DMS 273 treated with DMSO at 0.1 percent for 48 hours (cell line): ENCODE data around the gene TEAD3.

Experiments used
- DNase-seq: peaks from one replicate; lab custom pipeline; 2025; lab: John Stamatoyannopoulos, UW

TEAD3 gene

DNA sequence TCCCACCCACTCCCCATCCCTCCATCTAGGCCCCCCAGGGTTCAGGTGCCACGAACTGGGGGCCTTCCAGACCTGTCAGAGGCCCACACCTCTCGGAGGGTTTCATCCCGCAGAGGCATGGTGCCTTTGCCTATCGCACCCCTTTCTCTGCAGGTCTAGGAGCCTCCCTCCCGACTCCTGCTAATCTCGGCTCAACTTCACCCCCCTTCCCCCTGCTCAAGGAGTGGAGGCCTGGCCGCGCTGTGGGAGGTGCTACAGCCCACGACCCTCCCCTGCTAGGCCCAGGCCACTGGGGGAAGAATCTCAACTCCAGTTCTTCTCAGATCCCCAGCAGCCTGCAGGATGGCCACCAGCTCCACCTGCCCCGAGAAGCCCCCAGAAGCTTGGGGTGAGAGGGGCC lies 15.9 kb upstream of the TEAD3 start, which contains the start of gene TULP1:
TULP1 (minus strand) TSS at position 157 of the 400 bp plus-strand sequence; CDS start at position 119, 38 bp downstream.
- no peak for DNase-seq

DNA sequence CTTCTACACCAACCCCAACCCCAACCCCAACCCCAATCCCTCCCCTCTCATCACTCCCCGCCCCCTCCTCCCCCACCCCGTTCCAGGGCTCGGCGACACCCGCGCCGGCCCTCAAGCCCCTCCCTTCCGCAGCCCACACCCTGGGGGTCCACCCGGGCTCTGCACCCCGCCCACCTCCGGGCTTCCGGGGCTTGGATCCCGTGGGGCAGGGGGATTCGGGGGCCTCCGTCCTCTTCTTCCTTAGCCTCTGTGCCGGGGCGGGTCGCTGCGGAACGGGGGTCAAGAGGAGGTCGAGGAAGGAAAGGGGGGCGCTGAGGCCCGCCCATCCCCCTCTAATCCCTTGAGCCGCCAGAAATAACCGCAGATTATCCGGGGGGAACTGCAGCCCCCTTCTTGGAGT lies 15.1 kb upstream of the TEAD3 start:
- DNase-seq = no peak

DNA sequence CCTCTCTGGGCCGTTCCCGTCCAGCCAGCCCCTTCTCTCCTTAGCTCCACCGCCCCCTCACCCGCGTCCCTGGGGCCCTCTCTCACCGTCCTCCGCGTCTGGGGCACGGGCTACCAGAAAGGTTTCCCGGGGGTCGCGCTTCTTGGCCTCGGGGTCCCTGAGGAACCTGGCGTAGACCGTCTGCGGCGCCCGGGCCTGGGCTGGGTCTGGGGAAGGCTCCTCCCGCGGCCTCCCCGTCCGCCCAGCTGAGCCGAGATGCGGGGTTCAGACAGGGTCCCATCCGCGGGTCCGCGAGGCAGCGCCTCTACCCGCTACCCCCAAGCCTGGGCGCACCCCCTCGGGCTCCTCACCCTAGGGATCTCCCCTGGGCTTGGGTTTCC lies 14.7 kb upstream of the TEAD3 start:
- no peak for DNase-seq

DNA sequence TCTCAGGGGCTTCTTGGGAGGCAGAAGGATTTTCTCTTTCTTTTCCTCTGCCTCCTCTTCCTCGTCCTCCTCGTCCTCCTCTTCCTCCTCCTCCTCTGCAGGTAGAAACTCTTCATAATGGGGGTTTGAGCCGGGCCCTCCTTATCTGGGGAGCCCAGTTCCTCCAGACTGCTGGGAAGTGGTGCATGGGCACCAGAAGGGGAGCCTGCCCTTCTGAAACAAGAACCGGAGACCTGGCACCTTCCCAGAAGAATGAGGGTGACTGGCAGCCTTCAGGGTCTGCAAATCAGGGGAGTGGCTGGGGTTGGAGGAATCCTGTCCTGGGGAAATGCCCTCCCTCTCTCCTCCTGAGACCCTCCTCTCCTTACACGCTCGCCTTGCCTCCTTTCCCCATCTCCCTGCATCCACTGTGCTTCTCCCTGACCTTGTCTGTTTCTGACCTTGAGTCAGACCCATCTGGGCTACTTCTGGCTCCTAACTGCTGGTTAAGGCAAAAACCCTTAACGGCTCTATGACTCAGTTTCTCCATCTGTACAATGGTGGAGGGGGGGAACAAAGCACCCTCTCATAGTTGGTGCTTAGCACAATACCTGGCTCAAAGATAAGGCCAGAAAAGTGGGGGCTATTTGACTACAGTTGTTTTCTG lies 14.2 kb upstream of the TEAD3 start:
- DNase-seq = no peak

DNA sequence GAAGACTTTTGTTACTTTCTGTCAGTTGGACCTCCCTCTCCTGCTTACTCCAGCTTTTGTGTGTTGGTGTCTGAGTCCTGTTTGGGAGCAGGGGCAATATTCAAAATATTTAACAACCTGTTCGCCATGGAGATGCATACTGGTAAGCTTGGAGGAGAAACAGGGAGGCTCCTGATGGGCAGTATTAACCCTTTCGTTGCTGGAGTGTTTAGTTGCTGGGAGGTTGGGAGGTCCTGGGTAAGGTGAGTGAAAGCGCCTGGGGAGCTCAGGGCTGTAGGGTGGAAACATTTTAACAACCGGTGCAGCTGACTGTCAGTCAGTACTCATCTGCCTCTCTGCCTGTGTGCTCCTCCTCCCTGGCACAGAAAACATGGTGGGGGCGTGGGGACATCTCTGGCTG lies 11.7 kb upstream of the TEAD3 start:
- DNase-seq = no peak

DNA sequence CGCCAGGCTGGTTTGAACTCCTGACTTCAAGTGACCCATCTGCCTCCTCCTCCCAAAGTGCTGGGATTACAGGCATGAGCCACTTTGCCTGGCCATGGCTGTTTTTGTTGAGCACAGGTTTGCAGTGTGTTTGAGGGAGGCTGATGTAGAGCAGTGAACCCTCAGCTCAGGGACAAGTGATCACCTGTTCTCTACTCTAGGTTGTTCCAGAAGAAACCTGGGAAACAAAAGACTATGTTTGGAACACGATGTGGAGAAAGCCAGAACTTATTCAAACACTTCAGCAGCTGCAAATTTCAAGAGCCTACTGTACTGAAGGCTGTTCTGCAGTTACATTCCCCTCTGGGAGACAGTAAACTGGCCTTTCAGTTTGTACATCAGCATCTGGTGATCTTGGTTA lies 11.1 kb upstream of the TEAD3 start:
- DNase-seq = no peak

DNA sequence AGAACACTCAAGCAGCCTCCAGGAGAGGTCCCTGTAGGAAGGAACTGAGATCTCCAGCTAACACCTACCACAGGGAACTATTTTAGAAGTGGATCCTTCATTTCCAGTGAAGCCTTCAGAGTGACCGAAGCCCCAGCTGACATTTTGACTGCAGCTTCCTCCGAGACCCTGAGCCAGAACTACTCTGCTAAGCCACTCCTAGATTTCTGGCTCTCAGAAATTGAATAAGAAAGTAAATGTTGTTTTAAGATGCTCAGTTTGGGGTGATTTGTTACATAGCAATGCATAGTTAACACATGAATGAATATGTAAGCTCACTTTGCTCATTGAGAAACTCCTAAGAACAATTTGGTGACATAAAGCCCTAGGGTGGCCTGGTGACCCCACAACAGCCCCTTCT lies 10.3 kb upstream of the TEAD3 start:
- no peak for DNase-seq

DNA sequence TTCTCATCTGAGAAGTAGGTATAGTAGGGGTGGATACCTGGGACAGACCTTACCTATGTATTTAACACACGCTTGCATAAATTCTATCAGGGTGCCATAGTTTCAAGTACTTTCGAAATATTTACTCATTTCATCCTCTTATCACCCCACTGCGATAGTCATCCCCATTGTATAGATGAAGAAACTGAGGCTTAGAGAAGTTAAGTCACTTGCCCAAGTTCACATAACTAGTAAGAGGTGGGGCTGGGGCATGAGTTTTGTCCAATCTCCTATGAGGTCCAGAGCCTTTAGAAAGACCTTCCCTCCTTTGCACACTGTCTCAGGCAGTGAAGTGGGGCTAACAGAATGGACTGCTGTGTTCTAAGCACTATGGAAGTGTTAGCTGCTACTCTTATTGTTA lies 9.7 kb upstream of the TEAD3 start:
- DNase-seq = no peak

DNA sequence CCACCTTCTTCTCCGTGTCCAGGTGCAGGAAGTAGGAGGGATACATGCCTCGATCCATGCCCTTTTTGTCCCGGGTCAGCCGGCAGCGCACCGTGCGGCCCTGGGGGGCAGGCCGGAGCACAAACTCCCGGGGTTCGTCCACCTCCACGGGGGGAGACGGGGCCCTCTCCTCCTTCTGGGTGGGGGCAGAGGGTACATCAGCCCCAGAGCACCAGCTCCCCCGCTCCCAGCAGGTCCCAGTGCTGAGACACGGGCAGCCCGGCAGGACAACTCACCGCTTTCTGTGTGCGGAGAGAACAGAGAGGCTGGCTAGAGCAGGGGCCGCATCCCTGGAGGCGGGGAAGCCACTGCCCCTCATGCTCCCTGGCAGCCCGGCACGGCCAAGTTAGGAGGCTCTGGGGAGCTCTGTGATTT lies 9.1 kb upstream of the TEAD3 start:
- DNase-seq = no peak

DNA sequence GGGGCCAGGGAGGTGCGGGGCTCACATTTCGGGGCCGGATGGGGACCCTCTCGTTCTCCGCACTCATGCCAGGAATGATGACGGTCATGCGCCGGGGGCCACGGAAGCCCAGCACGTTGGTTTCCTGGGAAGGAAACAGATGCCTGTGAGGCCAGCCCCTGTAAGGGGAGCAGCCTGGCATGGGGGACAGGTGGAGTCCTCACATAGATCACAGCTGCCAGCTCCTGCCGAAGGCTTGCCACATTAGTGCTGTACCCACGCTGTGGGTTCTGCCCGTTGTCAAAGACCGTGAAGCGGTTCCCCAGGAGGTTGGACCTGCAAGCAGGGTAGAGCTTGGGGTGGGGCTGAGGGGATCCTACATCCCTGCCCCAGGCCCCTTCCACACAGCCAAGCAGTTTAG lies 6.7 kb upstream of the TEAD3 start:
- DNase-seq = no peak

DNA sequence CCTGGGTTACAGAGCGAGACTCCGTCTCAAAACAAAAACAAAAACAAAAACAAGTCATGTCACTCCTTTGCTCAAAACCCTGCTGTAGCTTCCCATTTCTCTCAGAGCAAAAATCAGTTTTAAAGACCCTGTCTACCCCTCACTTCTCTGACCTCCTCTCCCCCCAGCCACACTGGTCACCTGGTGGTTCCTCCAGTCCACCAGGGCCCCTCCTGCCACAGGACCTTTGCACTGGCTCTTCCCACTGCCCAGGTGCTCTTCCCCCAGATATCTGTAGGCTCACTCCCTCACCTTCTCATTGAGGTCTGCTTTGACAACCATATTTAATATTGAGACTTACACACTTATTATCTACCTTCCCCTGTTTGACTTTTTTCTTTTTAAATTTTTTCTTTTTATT lies 4.9 kb upstream of the TEAD3 start:
- DNase-seq = no peak

DNA sequence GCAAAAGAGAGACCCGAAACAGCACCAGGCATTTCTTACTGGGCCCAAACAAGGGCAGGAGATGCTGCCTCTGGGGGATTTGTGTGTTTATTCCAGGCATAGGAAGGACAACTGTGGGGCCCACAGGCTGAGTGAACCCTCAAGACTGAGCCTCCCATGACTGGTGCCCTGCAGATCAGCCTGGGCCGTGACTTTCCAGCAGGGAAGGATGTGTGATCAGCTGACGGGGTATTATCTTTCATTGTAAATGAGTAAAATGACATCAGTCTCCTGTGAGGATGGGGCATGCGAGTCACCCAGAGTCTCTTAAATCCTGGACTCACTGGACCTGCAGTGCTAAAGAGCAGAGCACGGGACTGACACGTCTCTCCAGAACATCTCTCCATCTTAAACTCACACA lies 3.9 kb upstream of the TEAD3 start:
- DNase-seq = no peak

DNA sequence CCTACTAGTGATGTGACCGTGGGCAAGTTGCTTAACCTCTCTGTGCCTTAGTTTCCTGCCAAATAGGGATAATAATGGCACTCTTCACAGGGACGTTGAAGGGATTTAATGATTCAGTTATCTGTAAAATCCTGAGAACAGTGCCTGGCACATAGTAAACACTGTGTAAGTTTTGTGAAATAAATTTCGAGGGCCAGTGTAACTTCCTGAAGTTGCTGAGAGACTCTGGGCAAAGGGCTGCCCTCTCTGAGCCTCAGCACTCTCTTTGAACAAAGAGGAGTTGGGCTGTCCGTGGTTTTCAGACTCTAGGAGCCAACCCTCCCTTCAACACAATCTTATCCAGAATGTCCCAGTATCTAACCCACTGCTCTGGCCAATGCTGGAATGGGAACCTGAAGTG lies 2.5 kb upstream of the TEAD3 start:
- DNase-seq = no peak

DNA sequence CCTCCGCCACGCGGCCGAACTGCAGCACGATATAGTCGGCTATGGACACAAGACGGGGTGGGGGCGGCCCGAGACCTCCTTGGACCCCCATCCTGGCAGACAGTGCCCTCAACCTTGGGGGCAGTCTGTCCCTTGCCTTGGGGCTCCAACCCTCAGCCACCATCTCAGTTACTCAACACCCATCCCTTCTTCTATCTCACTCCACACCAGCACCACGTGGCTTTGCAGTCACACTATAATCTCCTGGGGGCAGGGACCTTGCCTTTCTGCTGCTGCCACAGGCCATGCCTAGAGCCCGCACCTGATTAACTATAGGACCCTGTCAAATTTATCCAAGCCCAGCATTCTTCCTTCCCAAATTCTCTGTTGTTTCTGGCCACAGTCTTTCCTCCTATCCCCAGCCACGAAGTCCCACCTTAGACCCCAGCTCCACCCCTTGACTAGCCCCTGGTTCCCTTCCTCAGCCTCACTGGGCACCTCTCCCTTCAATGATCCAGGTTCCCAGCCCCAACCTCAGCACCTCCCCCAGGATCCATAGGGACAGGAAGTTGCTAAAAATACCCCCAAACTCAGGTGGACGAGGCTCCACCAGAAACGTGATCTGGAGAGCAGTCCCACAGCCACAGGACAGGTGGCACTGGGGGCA lies 1.7 kb upstream of the TEAD3 start:
- no peak for DNase-seq

DNA sequence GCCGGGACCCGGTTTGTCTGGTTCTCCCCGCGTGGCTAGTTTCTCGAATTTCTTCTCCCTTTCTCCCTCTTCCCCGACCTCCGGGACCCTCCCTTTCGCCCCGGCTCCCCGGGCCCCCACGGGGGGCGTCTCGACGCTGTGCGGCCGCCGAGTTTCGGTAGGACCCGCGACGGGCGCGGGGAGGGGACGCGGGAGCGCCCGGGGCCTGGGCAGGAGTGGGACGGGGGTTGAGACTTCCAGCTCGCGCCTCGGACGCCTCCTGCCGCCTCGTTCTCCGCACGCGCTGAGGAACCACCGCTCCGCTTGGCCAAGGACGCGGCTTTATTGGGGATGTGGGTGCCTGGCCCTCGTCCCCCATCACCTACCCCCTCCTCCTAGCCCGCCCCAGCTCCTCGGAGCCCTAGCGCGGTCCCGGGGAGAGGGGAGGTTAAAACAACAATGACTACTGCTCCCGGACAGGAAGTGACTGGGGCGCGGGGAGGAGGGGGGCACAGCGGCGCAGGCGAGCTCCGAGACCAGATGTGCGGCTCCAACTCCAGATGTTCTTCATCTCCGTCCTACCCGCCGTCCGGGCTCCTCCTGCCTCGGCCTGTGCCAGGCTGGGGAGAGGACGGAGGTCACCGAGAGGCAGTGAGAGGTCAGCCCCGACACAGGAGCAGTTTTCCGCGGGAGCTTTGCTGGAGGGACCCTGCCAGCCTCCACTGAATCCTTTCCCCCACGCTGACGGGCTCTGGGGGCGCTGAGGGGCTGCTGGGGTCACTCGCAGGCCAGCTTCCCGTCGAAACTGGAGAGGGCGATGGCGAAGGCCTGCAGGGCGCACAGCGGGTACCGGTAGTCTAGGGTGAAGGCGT lies 917 bp upstream of the TEAD3 start:
- no peak for DNase-seq

DNA sequence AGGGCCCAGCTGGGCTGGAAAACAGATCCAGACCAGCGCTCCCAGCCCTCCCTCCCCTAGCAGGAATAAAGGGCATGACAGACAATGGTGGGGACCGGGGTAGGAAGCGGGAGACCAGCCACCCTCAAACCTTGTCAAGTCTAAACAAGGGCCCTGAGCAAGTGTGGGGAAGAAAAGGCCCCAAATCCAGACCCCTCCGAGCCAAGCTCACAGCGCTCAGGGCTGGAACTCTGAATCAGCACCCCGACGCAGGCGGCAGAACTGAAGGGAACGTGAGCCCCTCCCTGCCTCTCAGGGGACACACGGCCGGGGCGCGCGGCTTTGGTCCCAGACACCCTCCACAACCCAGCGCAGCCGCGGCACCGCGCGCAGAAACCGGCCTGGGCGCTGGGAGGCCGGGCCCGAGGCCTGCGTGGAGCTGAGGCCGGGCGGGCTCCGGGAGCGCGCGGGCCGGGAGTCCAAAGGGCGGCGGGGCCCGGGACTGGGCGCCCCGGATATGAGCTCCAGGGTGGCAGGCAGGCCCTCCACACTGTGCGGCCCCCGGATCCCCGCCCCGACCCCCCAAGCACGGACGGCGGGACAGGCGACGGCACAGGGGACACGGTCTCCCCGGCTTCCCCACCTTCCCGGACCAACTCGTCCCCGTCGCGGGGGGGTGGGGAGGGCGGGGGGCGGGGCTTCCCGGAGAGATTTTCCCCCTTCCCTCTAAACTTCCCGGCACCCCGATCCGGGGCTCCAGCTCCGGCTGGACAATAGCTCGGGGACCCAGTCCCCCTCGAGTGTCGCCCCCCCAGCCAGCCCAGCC lies 641 bp downstream of the TEAD3 start:
- no peak for DNase-seq

DNA sequence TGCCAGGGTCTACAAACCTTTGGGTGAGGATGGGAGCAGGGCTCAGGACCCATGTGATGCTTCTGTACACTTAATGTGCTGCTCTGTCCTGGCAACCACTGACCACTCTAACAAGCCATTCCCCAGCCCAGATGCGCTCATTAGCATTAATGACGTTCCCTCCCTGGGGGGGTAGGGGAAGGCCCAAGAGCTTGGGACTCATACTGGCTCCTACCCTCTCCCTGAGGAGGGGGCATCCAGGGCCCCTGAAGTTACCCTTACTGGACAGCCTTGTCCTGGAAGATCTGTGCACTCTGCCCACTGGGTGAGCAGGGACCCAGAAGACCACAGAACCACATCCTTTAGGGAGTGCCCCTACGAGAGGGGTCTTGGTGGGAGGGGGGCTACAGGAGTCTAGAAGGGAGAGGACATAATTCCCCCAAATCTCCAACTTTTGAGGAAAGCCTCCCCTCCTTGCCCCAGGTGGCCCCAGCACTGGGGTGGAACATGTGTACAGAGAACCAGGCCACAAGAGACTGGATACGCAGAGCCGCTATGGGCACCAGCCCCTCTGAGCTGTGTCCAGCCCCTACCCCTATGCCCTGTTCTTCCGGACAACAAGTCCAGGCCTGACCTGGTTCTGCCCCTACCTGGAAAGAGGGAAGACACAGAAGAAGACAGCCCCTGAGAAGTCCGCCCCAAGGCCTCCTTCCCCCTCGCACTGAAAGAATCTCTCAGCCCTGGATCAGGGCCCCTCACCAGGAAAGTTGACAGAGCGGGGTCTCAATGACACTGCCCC lies 1.4 kb downstream of the TEAD3 start:
- no peak for DNase-seq

DNA sequence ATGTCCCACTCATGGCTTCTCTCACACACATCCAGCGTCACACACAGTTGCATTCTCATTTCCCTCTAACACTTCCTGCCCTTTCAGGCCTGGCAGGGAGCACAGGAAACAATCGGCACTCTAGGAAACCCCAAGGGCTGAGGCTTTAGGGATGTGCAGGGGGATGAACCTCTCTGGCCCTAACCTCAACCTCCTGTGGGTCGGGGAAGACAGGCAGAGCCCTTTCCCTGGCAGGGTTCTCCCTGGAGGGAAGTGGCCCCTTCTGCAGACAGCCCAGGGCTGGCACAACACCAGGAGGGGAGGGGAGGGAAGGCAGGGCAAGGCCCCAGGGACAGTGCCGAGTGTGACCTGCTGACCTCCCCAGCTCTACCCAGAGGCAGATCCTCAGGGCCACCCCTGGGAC lies 2.7 kb downstream of the TEAD3 start:
- no peak for DNase-seq

DNA sequence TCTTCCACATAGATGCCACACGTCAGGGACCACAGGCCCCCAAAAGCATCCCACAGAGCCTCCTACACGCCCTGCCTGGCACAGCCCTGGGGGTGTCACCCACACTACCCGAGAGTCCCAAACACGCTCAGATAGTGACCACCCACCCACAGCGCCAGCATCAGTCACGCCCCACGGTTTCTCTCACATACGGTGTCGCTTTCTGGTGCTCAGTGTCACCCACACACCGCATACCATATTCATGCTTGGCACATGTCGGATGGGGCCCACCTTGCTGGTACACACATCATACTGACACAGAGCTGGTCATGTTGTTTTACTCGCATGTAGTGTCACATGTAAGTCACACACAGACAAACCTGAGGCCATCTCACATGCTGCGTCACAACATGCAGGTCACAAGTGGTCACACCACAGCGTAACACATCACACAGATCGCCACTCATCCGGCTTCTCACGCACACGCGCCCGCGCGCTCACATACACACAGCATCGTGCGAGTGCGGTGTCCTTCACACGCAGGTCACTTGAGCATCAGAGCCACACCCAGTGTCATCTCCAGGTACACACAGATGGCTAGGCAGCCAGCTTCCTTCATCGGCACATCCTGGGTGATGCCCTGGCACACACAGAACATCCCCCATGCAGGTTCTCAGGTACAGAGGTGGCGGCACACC lies 3.4 kb downstream of the TEAD3 start:
- DNase-seq = no peak

DNA sequence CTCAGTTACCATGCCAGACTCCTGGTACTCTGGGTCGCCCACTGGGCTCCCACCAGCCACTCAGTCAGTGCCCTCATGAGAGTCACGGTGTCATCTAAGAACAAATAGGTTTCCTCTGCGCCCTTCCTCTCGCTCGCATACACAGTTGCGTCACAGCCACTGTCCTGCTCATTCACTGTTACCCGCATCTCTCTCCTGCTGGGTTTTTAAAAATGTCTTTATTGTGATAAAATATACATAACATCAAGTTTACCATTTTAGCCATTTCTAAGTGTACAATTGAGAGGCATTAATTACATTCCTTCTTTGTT lies 4.0 kb downstream of the TEAD3 start:
- DNase-seq = no peak

DNA sequence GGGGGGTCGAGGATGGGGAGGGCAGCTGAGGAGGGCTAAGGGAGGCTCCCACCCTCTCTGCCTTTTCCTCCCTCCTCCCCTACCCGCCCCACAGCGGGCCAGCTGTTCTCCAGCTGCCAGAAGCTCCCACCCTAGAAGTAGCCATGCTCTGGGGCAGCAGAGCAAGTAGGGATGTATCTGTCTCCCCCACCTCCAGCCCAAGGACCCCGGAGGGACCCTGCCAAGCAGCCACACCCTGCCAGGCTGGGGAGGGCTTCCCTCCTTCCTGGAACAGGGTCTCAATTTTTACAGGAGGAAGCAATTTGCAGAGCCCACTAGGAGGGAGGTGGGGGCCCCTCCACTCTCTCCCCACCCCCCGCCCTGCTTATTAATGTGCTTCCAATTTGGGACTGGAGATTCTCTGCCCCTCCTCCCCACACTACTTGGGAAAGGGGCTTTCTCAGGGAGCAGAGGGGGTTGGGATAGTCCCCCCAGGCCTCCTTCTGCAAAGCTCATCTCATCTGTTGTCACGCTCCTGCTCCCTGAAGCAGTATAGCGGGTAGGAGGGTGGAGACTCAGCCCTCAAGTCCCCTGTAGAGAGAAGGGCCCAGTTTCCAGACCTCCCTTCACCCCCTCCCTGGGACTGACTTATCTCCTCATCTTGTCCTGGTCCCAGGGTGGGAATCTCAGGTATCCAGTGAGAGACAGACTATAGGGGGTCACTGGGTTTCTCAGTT lies 4.5 kb downstream of the TEAD3 start:
- DNase-seq = no peak
